NOMO-1 (cell line): Measurements from ENCODE around the gene CD300LF.

Experiments
- DNase-seq, 2 experiments: peaks; one replicate each; lab custom pipeline; 2025; ENCODE audit not compliant: unreplicated experiment in 2 of 2; lab: John Stamatoyannopoulos, UW

The CD300LF gene

DNA sequence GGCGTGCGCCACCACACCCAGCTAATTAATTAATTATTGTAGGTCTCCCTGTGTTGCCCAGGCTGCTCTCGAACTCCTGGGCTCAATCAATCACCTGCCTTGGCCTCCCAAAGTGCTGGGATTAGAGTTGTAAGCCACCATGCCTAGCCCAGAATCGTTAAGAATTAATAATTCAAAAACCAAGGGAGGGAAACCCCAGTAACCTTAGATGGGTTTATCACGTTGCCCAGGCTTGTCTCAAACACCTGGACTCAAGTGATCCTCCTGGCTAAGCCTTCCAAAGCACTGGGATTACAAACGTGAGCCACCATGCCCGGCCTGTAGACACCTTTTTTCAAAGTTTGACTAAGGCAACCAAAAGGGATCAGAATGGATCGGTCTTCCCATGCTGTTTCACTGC, 21.6 kb downstream of the CD300LF start:
- DNase-seq: no peak

DNA sequence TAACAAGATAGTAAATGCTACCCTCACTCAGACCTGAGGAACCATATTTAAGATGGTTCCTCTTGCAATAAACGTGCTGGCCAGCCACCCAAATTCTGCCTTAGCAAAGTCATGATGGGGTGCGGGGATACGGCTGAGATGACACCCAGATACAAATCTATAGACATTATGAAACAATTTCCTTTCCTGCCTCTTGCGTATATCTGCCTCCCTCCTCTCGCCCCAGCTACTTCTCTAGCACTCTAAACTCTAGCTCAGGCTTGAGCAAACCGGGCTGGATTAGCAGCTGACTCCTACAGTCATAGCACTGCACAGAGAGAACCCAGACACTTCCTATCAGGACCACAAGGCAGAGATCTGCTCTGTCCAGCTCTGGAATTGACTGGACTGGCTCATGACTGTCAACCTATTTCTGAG, 22.3 kb downstream of the CD300LF start:
- peak; percentile 96 to 98 for DNase-seq

DNA sequence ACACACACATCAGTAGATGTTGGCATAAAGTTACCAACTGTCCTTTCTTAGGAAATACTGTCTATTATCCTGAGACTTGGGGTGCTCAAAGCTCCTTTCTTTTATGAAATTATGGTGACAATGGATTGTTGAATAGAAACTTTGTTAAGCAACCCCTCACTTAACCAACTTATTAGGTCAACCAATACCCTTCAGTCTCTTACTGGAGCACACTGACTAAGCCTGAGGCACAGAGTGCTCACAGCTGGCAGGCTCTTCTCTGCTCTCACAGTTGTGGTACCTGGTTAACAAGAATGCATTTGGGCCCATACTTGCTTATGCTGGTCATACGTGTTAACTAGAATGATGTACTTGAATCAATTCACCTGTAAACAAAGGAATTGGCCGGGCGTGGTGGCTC, 24.8 kb downstream of the CD300LF start:
- no peak for DNase-seq

DNA sequence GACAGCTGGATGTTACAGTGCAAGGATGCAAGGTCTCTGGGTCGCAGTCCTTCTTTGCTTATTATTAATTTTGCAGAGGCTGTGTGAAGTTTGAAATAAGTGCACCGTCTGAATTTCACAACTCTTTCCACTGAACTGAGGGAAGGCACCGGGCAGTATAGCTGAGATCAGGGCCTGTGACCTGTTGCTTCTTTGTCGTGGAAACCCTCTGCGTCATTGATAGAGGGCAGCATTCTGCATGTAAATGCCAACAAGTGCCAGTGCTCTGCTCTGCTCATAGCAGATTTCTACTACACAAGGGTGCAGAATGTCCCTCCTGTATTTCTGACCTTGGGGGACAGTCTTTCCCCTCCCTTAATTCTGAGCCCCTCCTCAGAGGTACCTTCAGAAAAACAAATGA, 26.0 kb downstream of the CD300LF start:
- peak; percentile 50 to 82 for DNase-seq

GRCh38 chr17:74682471-74683190, 30.1 kb downstream of the CD300LF start:
- DNase-seq: no peak

- peak; percentile 66 to 82 for DNase-seq
Observed at GRCh38 chr17:74682028-74682427, 30.7 kb downstream of the CD300LF start.

GRCh38 chr17:74680941-74681340, 31.8 kb downstream of the CD300LF start:
- no peak for DNase-seq

- no peak for DNase-seq
Observed at GRCh38 chr17:74680213-74680612, 32.5 kb downstream of the CD300LF start.

DNA sequence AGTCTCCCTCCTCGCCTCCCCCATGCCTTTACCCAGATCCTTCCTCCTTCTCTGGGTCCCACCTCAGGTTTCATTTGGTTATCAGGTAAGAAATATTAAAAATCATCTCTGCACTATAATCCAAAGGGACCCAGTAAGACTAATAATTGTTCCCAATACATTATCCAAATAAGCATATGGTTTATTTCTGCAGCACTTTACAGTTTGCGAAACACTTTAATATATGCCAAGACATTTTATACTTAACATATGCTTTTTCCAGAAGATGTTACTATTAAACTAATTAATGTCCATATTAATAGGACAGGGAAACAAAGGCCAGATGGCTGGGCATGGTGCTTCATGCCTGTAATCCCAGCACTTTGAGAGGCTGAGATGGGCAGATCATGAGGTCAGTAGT, 33.3 kb downstream of the CD300LF start:
- DNase-seq: no peak

- DNase-seq: no peak
Observed at GRCh38 chr17:74678541-74678940, 34.2 kb downstream of the CD300LF start.

DNA sequence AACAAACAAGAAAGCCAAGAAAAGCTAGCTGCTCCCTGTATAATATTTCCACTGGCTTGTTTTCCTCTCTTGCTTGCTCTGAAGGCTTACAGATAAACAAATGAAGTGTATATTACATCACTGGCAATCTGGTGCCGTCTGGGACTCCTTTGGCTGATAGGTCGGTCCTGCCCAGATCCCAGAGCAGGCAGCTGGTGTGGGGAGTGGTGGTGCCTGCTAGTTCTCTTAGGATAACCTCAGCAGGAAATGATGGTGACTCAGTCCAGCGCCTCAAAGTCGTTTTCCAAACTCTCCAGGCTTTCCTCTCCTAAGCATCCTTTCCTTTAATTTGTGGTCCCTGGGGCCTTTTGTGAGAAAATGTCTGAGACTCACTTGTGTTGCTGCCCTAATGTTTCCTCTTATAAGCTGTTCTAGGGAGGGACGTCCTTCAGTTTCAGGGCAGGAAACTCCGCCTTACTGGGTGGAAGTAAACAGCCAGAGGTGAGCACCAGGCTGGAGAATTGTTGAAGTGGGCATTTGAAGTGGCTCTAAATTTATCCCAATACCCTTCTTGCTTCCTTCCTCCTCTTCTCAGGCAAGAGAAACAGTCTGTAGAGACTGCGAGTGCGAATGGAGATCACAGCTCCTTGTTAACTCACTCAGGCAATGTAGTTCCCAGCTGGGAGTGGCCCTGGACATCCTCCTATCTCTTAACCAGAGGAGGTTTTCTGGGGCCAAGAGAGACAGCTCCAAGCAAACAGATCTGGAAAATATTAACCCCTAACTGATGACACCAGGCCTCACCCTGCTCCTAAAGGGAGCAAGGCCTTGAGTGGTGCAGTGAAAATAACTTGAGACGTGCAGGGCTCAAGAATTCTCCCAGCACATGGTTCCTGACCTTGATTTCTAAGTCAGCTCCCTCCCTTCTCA, 34.9 kb downstream of the CD300LF start:
- DNase-seq: peak; percentile 48 to 52

DNA sequence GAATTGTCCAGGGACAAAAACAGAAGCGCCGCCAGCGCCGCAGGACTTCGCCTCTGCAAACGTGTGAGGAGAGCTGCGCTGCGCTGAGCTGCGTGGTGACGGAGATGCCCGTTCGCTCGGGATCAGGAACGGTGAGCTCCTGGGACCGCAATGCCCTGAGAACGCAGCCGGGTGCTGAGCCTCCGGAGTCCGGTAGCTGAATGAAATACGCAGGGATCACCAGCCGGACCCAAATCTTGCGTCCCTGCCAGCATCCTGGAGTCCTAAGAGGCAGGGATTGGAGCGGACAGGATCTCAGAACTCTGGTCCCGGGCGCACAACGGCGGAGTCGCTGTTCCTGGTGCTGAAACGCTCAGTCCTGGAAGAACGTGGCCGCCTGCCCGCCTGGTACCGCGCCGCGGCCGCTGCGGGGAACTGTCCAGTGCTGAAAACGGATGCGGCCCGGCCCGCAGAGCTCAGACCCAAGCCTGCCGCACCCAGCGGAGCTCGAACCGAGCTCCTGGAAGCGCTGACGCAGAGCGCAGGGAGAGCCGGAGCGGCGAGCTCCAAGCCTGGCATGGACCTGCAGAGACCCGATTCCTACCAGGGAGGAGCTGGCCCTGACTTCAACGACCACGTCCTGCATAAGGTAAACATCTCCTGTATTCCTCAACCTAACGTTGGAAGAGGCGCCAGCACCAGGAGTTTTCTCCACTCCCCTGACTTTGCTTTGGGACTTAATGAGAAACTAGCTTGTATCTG, 41.5 kb downstream of the CD300LF start:
- peak; percentile 73 to 77 for DNase-seq

- DNase-seq: no peak
Observed at GRCh38 chr17:74670329-74670728, 42.4 kb downstream of the CD300LF start.

- no peak for DNase-seq
Observed at GRCh38 chr17:74663561-74663960, 49.2 kb downstream of the CD300LF start.

- peak in 1 of 2 experiments; percentile 12 for DNase-seq
Observed at GRCh38 chr17:74659889-74660288, 52.8 kb downstream of the CD300LF start.

GRCh38 chr17:74658620-74659019, 54.1 kb downstream of the CD300LF start:
- DNase-seq: no peak

DNA sequence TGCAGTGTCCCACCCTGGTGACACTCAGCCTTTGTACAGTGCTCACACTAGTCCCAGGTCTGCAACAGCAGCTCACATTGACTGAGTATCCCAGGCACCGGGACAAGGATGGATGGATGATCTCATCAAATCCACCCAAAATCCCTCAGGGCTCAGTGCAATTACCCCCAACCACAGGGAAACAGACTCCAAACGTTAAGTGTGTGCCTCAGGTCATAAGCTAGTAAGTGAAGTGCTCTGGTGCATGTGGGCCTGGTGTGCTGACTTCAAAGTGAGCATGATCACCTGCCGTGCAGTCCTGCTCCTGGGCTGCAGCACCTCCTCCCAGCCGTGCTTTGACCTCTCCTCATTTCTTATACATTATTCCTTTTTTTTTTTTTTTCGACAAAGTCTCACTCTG, 58.0 kb downstream of the CD300LF start:
- DNase-seq: no peak

- DNase-seq: no peak
Observed at GRCh38 chr17:74652020-74652419, 60.7 kb downstream of the CD300LF start.

GRCh38 chr17:74649909-74650308, 62.8 kb downstream of the CD300LF start:
- DNase-seq: no peak

DNA sequence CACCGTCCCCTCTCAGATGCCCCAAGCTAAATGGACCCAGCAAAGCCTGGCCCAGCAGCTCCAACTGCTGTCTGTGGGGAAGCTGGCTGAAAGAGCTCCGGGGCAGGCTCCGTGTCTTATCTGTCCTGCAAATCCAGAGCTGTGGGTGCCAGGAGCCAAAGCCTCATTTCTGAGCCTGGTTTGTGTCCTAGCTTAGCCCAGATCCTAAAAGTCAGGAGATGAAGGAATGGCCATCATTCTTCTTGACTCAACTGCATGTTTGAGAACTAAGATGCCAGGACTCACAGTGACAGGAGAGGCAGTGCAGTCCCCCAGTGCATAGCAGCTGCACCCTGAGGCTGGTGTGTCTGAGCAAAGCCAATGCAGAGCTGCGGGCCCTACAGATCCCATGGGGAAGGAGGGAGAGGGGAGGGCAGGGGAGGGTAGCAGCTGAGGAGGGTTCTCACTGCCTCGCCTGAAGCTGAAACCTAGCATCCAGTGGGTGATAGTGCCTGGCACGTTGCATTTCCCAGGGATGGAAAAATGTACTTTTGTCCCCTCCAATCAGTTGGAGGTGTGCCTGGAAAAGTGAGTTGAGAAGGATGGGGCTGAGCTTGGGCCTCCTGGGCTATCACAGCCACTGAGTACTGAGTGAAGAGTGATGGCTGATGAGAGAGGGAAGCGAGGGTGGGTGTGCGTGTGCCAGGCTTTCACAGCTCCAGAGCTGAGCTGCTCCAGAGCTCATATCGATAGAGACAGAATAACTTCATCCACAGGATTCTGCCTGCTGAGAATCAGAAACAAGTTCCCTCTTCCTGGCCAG, 64.7 kb downstream of the CD300LF start:
- DNase-seq: no peak
